Brain microvascular endothelial cell (primary cell): ENCODE measurements around the gene EEIG1.
A peak's percentile ranks its signal among the peaks of the same experiment; 100 is the strongest.

Experiments
- DNase-seq: peaks from one replicate; pipeline ENCODE4 v3.0.0-alpha.2; 2020
- H3K27ac ChIP-seq: fragments of 250-450 bp; sonication (Bioruptor Pico); 2 replicates; pipeline ENCODE4 v1.5.1; 2020; ENCODE audit warnings: mild to moderate bottlenecking, moderate library complexity
- H3K27me3 ChIP-seq: fragments of 250-450 bp; sonication (Bioruptor Pico); replicated peaks from 2 replicates; pipeline ENCODE4 v1.5.1; 2020; ENCODE audit warnings: mild to moderate bottlenecking
- H3K36me3 ChIP-seq: fragments of 250-450 bp; sonication (Bioruptor Pico); replicated peaks from 2 replicates; pipeline ENCODE4 v1.5.1; 2020; ENCODE audit warnings: mild to moderate bottlenecking
- H3K4me3 ChIP-seq: 2 replicates; pipeline ENCODE4 v1.5.1; 2011; ENCODE audit warnings: low read depth, mild to moderate bottlenecking, control low read depth, low read length, moderate library complexity
- CTCF ChIP-seq: IDR thresholded peaks from 2 replicates; pipeline ENCODE4 v1.5.1; 2011; ENCODE audit warnings: low read depth, mild to moderate bottlenecking, moderate library complexity, low read length, control low read depth, inconsistent platforms; ENCODE audit errors: missing control alignments
- in situ Hi-C: cut with HindIII; loops from 2 replicates; pipeline ENCODE4 v1.10.0; 2017; ENCODE audit warnings: low sequenced_read_pairs, low pct_ligation_motif_present

Gene EEIG1

GRCh38 chr9:128005923-128006322, 25.1 kb upstream of the EEIG1 start:
- H3K36me3 ChIP-seq, result no peaks in the 10 kb centered on the region
- in situ Hi-C loops, result no loop called here
- DNase-seq, result no peak
- no peaks in the 10 kb centered on the region for H3K27me3 ChIP-seq
- TF ChIP-seq CTCF, result no peak
- no peak overlapping the region for H3K4me3 ChIP-seq
- H3K27ac ChIP-seq, result no peak overlapping the region

- Histone ChIP-seq H3K4me3 (no peak overlapping the region), H3K27me3 (no peaks in the 10 kb centered on the region), H3K27ac (no peak overlapping the region), H3K36me3 (no peaks in the 10 kb centered on the region)
- in situ Hi-C loops, result no loop called here
- DNase-seq, result no peak
- TF ChIP-seq CTCF, result no peak
Observed at GRCh38 chr9:128003966-128004604, 23.3 kb upstream of the EEIG1 start.

GRCh38 chr9:128002959-128003358, 22.2 kb upstream of the EEIG1 start:
- Histone ChIP-seq H3K27ac (no peak overlapping the region), H3K27me3 (no peaks in the 10 kb centered on the region), H3K4me3 (no peak overlapping the region), H3K36me3 (no peaks in the 10 kb centered on the region)
- DNase-seq, result no peak
- in situ Hi-C loops, result no loop called here
- no peak for TF ChIP-seq CTCF

GRCh38 chr9:128001779-128002298, 21.1 kb upstream of the EEIG1 start:
- Histone ChIP-seq H3K27ac (no peak overlapping the region), H3K27me3 (no peaks in the 10 kb centered on the region), H3K36me3 (no peaks in the 10 kb centered on the region), H3K4me3 (no peak overlapping the region)
- peak; percentile 78 for DNase-seq
- TF ChIP-seq CTCF, result no peak
- in situ Hi-C loops, result no loop called here

GRCh38 chr9:128001151-128001778, 20.5 kb upstream of the EEIG1 start:
- no peak overlapping the region for H3K27ac ChIP-seq
- no peak for TF ChIP-seq CTCF
- H3K4me3 ChIP-seq, result no peak overlapping the region
- H3K27me3 ChIP-seq, result no peaks in the 10 kb centered on the region
- H3K36me3 ChIP-seq, result no peaks in the 10 kb centered on the region
- in situ Hi-C loops, result no loop called here
- no peak for DNase-seq
